CD14-positive monocyte (primary cell): ENCODE measurements around the gene EIF4B. TPM values are rescaled to one million over a fixed set of nuclear protein-coding genes. Genes with fewer than 3 reads are reported as not detected.
A peak's percentile ranks its signal among the peaks of the same experiment; 100 is the strongest.

Experiments
- DNase-seq, 3 donors: peaks; one replicate each; pipeline ENCODE4 v3.0.0-alpha.2; 2011 to 2022
- H2AFZ ChIP-seq: 2 replicates; pipeline ENCODE4 v1.6.0; 2012; ENCODE audit warnings: mild to moderate bottlenecking, low read depth, low read length, inconsistent platforms; ENCODE audit not compliant: insufficient read depth, poor library complexity, severe bottlenecking
- H3K27ac ChIP-seq, 2 donors: 1 replicate in 1 of 2; 2 replicates in 1 of 2; pipeline ENCODE4 v1.5.1; 2012 to 2013; ENCODE audit warnings: low read length in 2 of 2, control low read depth in 1 of 2, inconsistent platforms in 1 of 2, low read depth in 1 of 2, mild to moderate bottlenecking in 1 of 2
- H3K27me3 ChIP-seq, 2 donors: one replicate each; pipeline versions ENCODE4 v1.6.0 to v1.6.1; 2011 to 2013; ENCODE audit warnings: low read length in 2 of 2; ENCODE audit not compliant: control insufficient read depth in 2 of 2, insufficient read depth in 2 of 2
- H3K36me3 ChIP-seq, 2 donors: replicated peaks in 1 of 2; 1 replicate in 1 of 2; 2 replicates in 1 of 2; pipeline versions ENCODE4 v1.5.1 to v1.6.1; 2012 to 2013; ENCODE audit warnings: low read length in 2 of 2, control low read depth in 1 of 2, inconsistent platforms in 1 of 2, mild to moderate bottlenecking in 1 of 2; ENCODE audit not compliant: insufficient read depth in 2 of 2, control insufficient read depth in 1 of 2
- H3K4me1 ChIP-seq, 2 donors: 1 replicate in 1 of 2; 2 replicates in 1 of 2; pipeline versions ENCODE4 v1.5.1 to v1.6.1; 2012 to 2013; ENCODE audit warnings: low read length in 2 of 2, control low read depth in 1 of 2, inconsistent platforms in 1 of 2, mild to moderate bottlenecking in 1 of 2, moderate library complexity in 1 of 2; ENCODE audit not compliant: insufficient read depth in 2 of 2, control insufficient read depth in 1 of 2
- H3K4me2 ChIP-seq: replicated peaks from 2 replicates; pipeline ENCODE3; 2012; ENCODE audit warnings: low read length, moderate library complexity, mild to moderate bottlenecking; ENCODE audit not compliant: poor library complexity, severe bottlenecking; ENCODE audit errors: extremely low read depth
- H3K4me3 ChIP-seq, 3 experiments: fragments of 200-600 bp in 1 of 3; sonication (generic) in 1 of 3; replicated peaks in 1 of 3; 1 replicate in 2 of 3; 2 replicates in 1 of 3; pipeline ENCODE4 v1.5.1; 2011 to 2013; ENCODE audit warnings: low read length in 3 of 3, mild to moderate bottlenecking in 3 of 3, control low read depth in 2 of 3, low read depth in 2 of 3, inconsistent platforms in 1 of 3, moderate library complexity in 1 of 3
- H3K79me2 ChIP-seq: 2 replicates; pipeline ENCODE4 v1.6.0; 2012; ENCODE audit warnings: mild to moderate bottlenecking, control low read depth, inconsistent platforms, low read length, moderate library complexity; ENCODE audit not compliant: insufficient read depth
- H3K9ac ChIP-seq: 2 replicates; pipeline ENCODE4 v1.6.0; 2017; ENCODE audit warnings: low read length, mild to moderate bottlenecking; ENCODE audit not compliant: insufficient read depth, poor library complexity, severe bottlenecking
- H3K9me3 ChIP-seq, 2 donors: replicated peaks in 1 of 2; 1 replicate in 1 of 2; 2 replicates in 1 of 2; pipeline versions ENCODE4 v1.5.1 to v1.6.1; 2012 to 2013; ENCODE audit warnings: low read length in 2 of 2, control low read depth in 1 of 2; ENCODE audit not compliant: control insufficient read depth in 1 of 2, insufficient read depth in 1 of 2
- H4K20me1 ChIP-seq: 2 replicates; pipeline ENCODE4 v1.6.0; 2012; ENCODE audit warnings: mild to moderate bottlenecking, low read length, control low read depth, moderate library complexity; ENCODE audit not compliant: insufficient read depth
- H3K27ac Mint-ChIP-seq, 7 donors: one replicate each; pipeline ENCODE4 v1.8.0; 2020; ENCODE audit warnings: mild to moderate bottlenecking in 7 of 7, mixed read lengths in 7 of 7, moderate library complexity in 6 of 7, inconsistent platforms in 2 of 7
- H3K27me3 Mint-ChIP-seq, 3 donors: one replicate each; pipeline ENCODE4 v1.8.0; 2021 to 2022; ENCODE audit warnings: low read depth in 3 of 3, mild to moderate bottlenecking in 3 of 3, mixed read lengths in 3 of 3, moderate library complexity in 3 of 3, inconsistent platforms in 1 of 3
- H3K36me3 Mint-ChIP-seq, 2 donors: one replicate each; pipeline ENCODE4 v1.8.0; 2020; ENCODE audit warnings: mixed read lengths in 2 of 2, inconsistent platforms in 1 of 2, mild to moderate bottlenecking in 1 of 2
- H3K4me1 Mint-ChIP-seq: one replicate; pipeline ENCODE4 v1.8.0; 2020; ENCODE audit warnings: mild to moderate bottlenecking, mixed read lengths
- H3K4me3 Mint-ChIP-seq, 2 donors: one replicate each; pipeline ENCODE4 v1.8.0; 2020; ENCODE audit warnings: mild to moderate bottlenecking in 2 of 2, mixed read lengths in 2 of 2, moderate library complexity in 1 of 2
- H3K9me3 Mint-ChIP-seq, 7 donors: one replicate each; pipeline ENCODE4 v1.8.0; 2020 to 2022; ENCODE audit warnings: mixed read lengths in 7 of 7, mild to moderate bottlenecking in 6 of 7, moderate library complexity in 6 of 7, inconsistent platforms in 2 of 7
- CTCF ChIP-seq: fragments of 200-600 bp; IDR thresholded peaks from one replicate; pipeline ENCODE4 v1.8.0; 2022; ENCODE audit warnings: antibody characterized with exemption, mild to moderate bottlenecking
- WGBS: methylation state at CpG from one replicate; pipeline ENCODE4 v1.1.5; 2013; ENCODE audit warnings: missing lambda C conversion rate; ENCODE audit not compliant: insufficient coverage; 5-methylcytosine and 5-hydroxymethylcytosine counted together
- intact Hi-C, 2 donors: fragments of 100-400 bp; cut with micrococcal nuclease; formaldehyde crosslinking; loops; one replicate each; pipeline versions ENCODE4 v1.15.0 to v1.15.1; 2023
- polyA plus RNA-seq, 3 donors: library from polyadenylated mRNA; depleted of rRNA in 1 of 3; unstranded in 2 of 3; stranded (reverse) in 1 of 3; fragments of 300-500 nt in 2 of 3; fragments of >200 nt in 1 of 3; fragmentation: Illumina TruSeq in 2 of 3; gene quantifications; 1 replicate in 2 of 3; 2 replicates in 1 of 3; pipeline ENCODE4 v1.2.3, GENCODE V29; 2012 to 2021

Gene EIF4B
- polyA plus RNA-seq, 3 donors = 41.2 to 185 (median 58.6) TPM

GRCh38 chr12:53004178-53004577, 2.1 kb upstream of the EIF4B start:
- no peak for TF ChIP-seq CTCF
- peaks cover 6 to 10% of the 10 kb centered on the region in 2 donors for H3K36me3 Mint-ChIP-seq
- H3K4me1 Mint-ChIP-seq = peaks cover 16% of the 10 kb centered on the region
- Histone ChIP-seq H3K36me3 (peaks cover 2 to 10% of the 10 kb centered on the region in 2 donors), H3K27me3 (no peaks in the 10 kb centered on the region), H3K27ac (no peak overlapping the region), H3K79me2 (peaks cover 33% of the 10 kb centered on the region), H3K4me2 (no peak overlapping the region), H3K9me3 (no peaks in the 10 kb centered on the region), H3K4me3 (no peak overlapping the region), H3K4me1 (peaks cover 19 to 27% of the 10 kb centered on the region in 2 donors), H4K20me1 (peaks cover 24% of the 10 kb centered on the region), H3K9ac (no peak overlapping the region), H2AFZ (no peak overlapping the region)
- intact Hi-C loops = no loop called here
- no peak for DNase-seq
- H3K27me3 Mint-ChIP-seq = peaks cover 8 to 11% (median 10%) of the 10 kb centered on the region in 3 donors
- WGBS = 100% methylated on average over 3 of the region's 5 CpGs
- no peak overlapping the region for H3K4me3 Mint-ChIP-seq
- H3K27ac Mint-ChIP-seq = no peak overlapping the region
- no peaks in the 10 kb centered on the region for H3K9me3 Mint-ChIP-seq

DNA sequence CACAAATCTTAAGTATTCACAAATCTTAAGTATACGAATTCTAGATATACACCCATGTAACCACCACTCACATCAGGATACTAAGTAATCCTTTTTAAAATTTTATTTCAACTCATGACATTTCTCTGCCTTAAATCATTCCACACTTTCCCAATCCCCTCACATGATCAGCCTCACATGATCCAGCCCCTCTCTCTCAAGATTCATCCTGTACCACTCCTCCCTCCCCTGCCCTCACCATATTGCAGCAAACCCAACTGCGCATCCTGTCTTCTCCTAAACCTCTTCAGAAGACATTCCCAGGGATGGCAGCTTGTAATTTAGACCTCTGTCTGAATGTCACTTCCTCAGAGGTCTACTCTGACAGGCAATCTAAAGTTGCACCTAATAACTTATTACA, 1.7 kb upstream of the EIF4B start:
- DNase-seq = peak in 1 of 3 donors; percentile 13
- peaks cover 3 to 10% of the 10 kb centered on the region in 2 donors for H3K36me3 ChIP-seq
- no peak overlapping the region for H3K4me2 ChIP-seq
- Mint-ChIP-seq H3K9me3 (no peaks in the 10 kb centered on the region), H3K36me3 (peaks cover 6 to 10% of the 10 kb centered on the region in 2 donors), H3K27ac (peak overlapping the region in 5 of 7 donors; percentile 4 to 98 (median 32)), H3K4me3 (no peak overlapping the region), H3K4me1 (peaks cover 19% of the 10 kb centered on the region), H3K27me3 (peaks cover 6 to 11% (median 10%) of the 10 kb centered on the region in 3 donors)
- peaks cover 28% of the 10 kb centered on the region for H4K20me1 ChIP-seq
- H3K4me1 ChIP-seq = peaks cover 19 to 27% of the 10 kb centered on the region in 2 donors
- no peak overlapping the region for H3K4me3 ChIP-seq
- H2AFZ ChIP-seq = no peak overlapping the region
- intact Hi-C loops = no loop called here
- no peaks in the 10 kb centered on the region for H3K27me3 ChIP-seq
- 100% methylated on average over 2 of the region's 2 CpGs for WGBS
- H3K79me2 ChIP-seq = peaks cover 37% of the 10 kb centered on the region
- no peak for TF ChIP-seq CTCF
- no peak overlapping the region for H3K9ac ChIP-seq
- no peak overlapping the region for H3K27ac ChIP-seq
- H3K9me3 ChIP-seq = no peaks in the 10 kb centered on the region
